Suprapubic skin (tissue), 4 donors: Measurements from ENCODE around the gene NMUR2. TPM values are rescaled to one million over a fixed set of nuclear protein-coding genes. Genes with fewer than 3 reads are reported as not detected.

Source experiments
- DNase-seq, 2 donors: peaks; one replicate each; pipeline ENCODE4 v3.0.0-alpha.2; 2019; ENCODE audit warnings: low spot score in 2 of 2
- H3K27ac ChIP-seq: fragments of 200-600 bp; sonication (generic); one replicate; pipeline ENCODE4 v1.5.1; 2019
- H3K27me3 ChIP-seq: fragments of 200-600 bp; sonication (generic); one replicate; pipeline ENCODE4 v1.5.1; 2019
- H3K36me3 ChIP-seq: fragments of 200-600 bp; sonication (generic); one replicate; pipeline ENCODE4 v1.5.1; 2019
- H3K4me1 ChIP-seq: fragments of 200-600 bp; sonication (generic); one replicate; pipeline ENCODE4 v1.5.1; 2019
- H3K4me3 ChIP-seq: fragments of 200-600 bp; sonication (generic); one replicate; pipeline ENCODE4 v1.5.1; 2019; ENCODE audit warnings: mild to moderate bottlenecking
- H3K9me3 ChIP-seq: fragments of 200-600 bp; sonication (generic); one replicate; pipeline ENCODE4 v1.5.1; 2019
- EP300 ChIP-seq: sonication (generic); formaldehyde crosslinking; IDR thresholded peaks from one replicate; pipeline ENCODE4 v1.6.1; 2017; ENCODE audit warnings: antibody characterized with exemption
- POLR2A ChIP-seq, 2 donors: fragments of 450-650 bp; IDR thresholded peaks; one replicate each; pipeline ENCODE4 v1.6.1; 2017; ENCODE audit warnings: antibody characterized with exemption in 2 of 2, mild to moderate bottlenecking in 2 of 2, moderate library complexity in 2 of 2
- POLR2AphosphoS5 ChIP-seq, 3 donors: sonication (generic); formaldehyde crosslinking; IDR thresholded peaks; one replicate each; pipeline ENCODE4 v1.6.1; 2017; ENCODE audit warnings: antibody characterized with exemption in 3 of 3
- WGBS: methylation state at CpG from one replicate; pipeline ENCODE4 v1.1.5; 2018; 5-methylcytosine and 5-hydroxymethylcytosine counted together
- total RNA-seq, 4 donors: library from RNA; depleted of rRNA; stranded (reverse); fragments of >200 nt; gene quantifications; one replicate each; pipeline ENCODE4 v1.1.0, GENCODE V29; 2016
- TF ChIP-seq, protein P1 (sequence below), 2 donors: fragments of 200-600 bp in 1 of 2; fragments of 450-650 bp in 1 of 2; sonication (generic) in 1 of 2; IDR thresholded peaks; one replicate each; pipeline ENCODE4 v1.5.1; 2016 to 2019; ENCODE audit warnings: antibody characterized with exemption in 2 of 2, mild to moderate bottlenecking in 1 of 2, moderate library complexity in 1 of 2

Gene NMUR2
- total RNA-seq, 4 donors from 2014 or later: not detected

DNA sequence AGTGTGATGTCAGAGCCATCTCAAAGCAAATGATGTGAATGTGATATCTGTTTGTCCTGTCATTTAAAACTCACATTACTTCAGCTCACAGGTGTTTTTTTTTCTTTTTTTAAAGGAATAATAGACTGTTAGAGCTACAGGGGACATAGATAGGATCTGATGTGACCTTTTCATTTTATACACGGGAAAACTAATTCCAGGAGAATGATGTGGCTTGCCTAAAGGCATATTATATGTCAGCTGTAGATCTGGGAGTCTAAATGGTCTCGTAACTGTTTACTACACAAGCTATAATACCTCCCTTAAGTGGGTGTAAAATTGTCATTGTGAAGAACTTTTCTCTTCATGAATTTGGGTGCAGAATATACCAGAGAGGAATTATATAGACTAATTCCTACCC, 2.0 kb downstream of the NMUR2 start:
- no peak overlapping the region for H3K27ac ChIP-seq
- H3K27me3 ChIP-seq: no peaks in the 10 kb centered on the region
- no peak for DNase-seq
- no peaks in the 10 kb centered on the region for H3K36me3 ChIP-seq
- H3K9me3 ChIP-seq: no peaks in the 10 kb centered on the region
- 56% methylated on average over 2 of the region's 2 CpGs for WGBS
- H3K4me1 ChIP-seq: no peaks in the 10 kb centered on the region
- H3K4me3 ChIP-seq: no peak overlapping the region
- TF ChIP-seq POLR2AphosphoS5 (IDR thresholded peaks at IDR 0.05) (no peak), POLR2A (IDR thresholded peaks at IDR 0.05) (no peak), EP300 (no peak)
- TF ChIP-seq, protein P1, sequence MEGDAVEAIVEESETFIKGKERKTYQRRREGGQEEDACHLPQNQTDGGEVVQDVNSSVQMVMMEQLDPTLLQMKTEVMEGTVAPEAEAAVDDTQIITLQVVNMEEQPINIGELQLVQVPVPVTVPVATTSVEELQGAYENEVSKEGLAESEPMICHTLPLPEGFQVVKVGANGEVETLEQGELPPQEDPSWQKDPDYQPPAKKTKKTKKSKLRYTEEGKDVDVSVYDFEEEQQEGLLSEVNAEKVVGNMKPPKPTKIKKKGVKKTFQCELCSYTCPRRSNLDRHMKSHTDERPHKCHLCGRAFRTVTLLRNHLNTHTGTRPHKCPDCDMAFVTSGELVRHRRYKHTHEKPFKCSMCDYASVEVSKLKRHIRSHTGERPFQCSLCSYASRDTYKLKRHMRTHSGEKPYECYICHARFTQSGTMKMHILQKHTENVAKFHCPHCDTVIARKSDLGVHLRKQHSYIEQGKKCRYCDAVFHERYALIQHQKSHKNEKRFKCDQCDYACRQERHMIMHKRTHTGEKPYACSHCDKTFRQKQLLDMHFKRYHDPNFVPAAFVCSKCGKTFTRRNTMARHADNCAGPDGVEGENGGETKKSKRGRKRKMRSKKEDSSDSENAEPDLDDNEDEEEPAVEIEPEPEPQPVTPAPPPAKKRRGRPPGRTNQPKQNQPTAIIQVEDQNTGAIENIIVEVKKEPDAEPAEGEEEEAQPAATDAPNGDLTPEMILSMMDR (IDR thresholded peaks at IDR 0.05): no peak

DNA sequence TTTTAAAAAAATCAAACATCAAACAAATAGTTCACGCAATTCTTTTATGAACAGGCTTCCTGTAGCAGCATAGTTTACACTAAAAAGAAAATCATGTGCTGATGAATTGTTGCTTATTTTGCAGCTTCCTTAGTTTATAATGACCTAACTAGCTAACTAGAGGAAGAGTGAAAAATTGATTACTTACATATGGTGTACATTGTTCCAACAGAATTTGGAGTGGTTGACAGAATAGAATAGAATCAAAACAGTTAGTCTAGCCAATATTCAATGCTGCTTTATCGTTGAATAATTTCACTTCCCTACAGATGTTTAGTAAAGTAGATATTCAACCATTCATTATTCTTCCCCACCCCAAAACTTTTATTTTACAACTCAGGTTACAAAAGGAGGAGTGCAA, 4.2 kb downstream of the NMUR2 start:
- H3K36me3 ChIP-seq: no peaks in the 10 kb centered on the region
- no peaks in the 10 kb centered on the region for H3K9me3 ChIP-seq
- DNase-seq: no peak
- TF ChIP-seq, protein P1 (IDR thresholded peaks at IDR 0.05): no peak
- no peak for TF ChIP-seq POLR2AphosphoS5 (IDR thresholded peaks at IDR 0.05)
- no peaks in the 10 kb centered on the region for H3K4me1 ChIP-seq
- WGBS: 48% methylated on average over 2 of the region's 2 CpGs
- H3K27ac ChIP-seq: no peak overlapping the region
- no peak overlapping the region for H3K4me3 ChIP-seq
- H3K27me3 ChIP-seq: no peaks in the 10 kb centered on the region

DNA sequence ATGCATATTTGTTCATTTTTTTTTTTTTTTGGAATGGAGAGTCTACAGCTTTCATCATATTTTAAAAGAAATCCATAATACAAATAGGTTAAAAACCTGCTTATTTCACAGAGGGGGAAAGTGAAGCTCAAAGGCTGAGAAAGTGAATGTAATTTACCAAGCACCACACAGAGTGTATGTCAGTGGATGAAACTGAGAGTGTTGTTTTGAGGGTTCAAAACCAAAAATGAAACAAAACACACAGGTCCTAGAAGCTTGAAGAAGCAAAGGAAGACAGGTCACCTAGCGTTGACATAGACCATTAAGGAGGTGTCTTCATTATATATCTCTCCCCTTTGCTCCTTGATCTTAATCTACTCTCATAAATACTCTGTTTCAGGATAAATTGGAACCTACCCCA, 7.5 kb downstream of the NMUR2 start:
- Histone ChIP-seq H3K27me3 (no peaks in the 10 kb centered on the region), H3K36me3 (no peaks in the 10 kb centered on the region), H3K4me3 (no peak overlapping the region), H3K4me1 (no peaks in the 10 kb centered on the region), H3K27ac (no peak overlapping the region), H3K9me3 (no peaks in the 10 kb centered on the region)
- TF ChIP-seq POLR2AphosphoS5 (IDR thresholded peaks at IDR 0.05): no peak
- DNase-seq: no peak
- 84% methylated on average over 1 of the region's 1 CpG for WGBS

DNA sequence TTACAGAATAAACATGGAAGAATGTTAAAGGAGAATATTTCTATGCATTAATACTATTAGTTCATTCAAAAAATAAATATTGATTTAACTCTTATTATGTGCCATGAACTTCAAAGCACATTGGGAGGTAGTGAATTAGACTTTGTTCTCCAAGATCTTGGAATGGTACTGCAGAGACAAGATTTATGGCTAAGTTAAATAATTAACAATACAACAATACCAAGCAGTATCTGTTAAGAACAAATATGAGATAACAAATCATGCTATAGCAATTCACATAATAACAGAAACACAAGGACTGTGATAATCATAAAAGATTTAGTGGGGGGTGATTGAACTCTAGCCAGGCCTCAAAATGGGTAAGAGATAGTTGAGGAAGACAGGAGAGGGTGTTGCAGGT, 11.6 kb downstream of the NMUR2 start:
- no peak overlapping the region for H3K4me3 ChIP-seq
- DNase-seq: no peak
- TF ChIP-seq POLR2A (IDR thresholded peaks at IDR 0.05): no peak
- TF ChIP-seq, protein P1 (IDR thresholded peaks at IDR 0.05): no peak
- TF ChIP-seq POLR2AphosphoS5 (IDR thresholded peaks at IDR 0.05): no peak
- no peak for TF ChIP-seq EP300
- peaks cover 7% of the 10 kb centered on the region for H3K9me3 ChIP-seq
- H3K36me3 ChIP-seq: no peaks in the 10 kb centered on the region
- no peak overlapping the region for H3K27ac ChIP-seq
- H3K27me3 ChIP-seq: no peaks in the 10 kb centered on the region
- no peaks in the 10 kb centered on the region for H3K4me1 ChIP-seq

DNA sequence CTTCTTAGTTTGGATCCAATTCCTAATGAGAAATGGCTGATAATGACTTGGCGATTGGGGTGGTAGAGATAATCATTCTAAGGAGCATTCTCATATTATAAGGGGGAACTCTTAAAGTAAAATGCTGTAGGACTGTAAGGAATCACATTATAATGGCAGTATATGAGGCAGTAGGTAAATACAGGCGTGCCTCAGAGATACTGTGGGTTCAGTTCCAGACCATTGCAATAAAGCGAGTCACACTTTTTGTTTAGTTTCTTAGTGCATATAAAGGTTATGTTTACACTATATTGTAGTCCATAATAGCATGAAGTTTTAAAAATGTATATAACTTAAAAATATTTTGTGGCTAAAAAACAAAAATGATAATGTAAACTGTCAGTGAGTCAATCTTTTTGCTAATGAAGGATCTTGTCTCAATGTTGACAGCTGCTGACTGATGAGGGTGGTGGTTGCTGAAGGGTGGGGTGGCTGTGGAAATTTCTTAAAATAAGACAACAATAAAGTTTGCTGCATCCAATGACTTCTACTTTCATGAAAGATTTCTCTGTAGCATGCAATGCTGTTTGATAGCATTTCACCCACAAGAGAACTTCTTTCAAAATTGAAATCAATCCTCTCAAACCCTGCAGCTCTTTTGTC, 15.8 kb downstream of the NMUR2 start:
- no peak for DNase-seq
- WGBS: 88% methylated on average over 3 of the region's 3 CpGs
- TF ChIP-seq, protein P1 (IDR thresholded peaks at IDR 0.05): no peak
- TF ChIP-seq POLR2AphosphoS5 (IDR thresholded peaks at IDR 0.05) (no peak), POLR2A (IDR thresholded peaks at IDR 0.05) (no peak), EP300 (no peak)
- no peaks in the 10 kb centered on the region for H3K4me1 ChIP-seq
- no peak overlapping the region for H3K27ac ChIP-seq
- H3K27me3 ChIP-seq: no peaks in the 10 kb centered on the region
- no peaks in the 10 kb centered on the region for H3K36me3 ChIP-seq
- peaks cover 7% of the 10 kb centered on the region for H3K9me3 ChIP-seq
- no peak overlapping the region for H3K4me3 ChIP-seq

DNA sequence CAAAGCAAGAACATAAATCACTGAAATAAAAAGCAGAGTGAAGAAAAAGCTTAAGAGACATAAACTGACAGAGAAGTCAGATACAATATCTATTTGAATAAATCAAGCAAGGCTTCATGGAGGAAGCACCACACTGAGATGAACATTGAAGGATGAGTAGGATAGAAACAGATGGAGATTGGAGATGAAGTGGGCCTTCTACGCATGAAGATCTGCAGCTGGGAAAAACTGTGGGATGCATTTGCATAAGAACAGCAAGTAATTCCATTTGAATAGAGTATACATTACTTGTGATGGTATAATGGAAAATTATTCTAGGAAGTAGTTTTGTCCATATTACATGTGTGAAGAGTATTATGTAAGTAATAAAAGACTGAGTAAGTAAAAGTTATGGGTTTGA, 16.5 kb downstream of the NMUR2 start:
- H3K27ac ChIP-seq: no peak overlapping the region
- H3K27me3 ChIP-seq: no peaks in the 10 kb centered on the region
- H3K9me3 ChIP-seq: peaks cover 7% of the 10 kb centered on the region
- H3K4me1 ChIP-seq: no peaks in the 10 kb centered on the region
- no peak for DNase-seq
- TF ChIP-seq, protein P1 (IDR thresholded peaks at IDR 0.05): no peak
- TF ChIP-seq POLR2AphosphoS5 (IDR thresholded peaks at IDR 0.05): no peak
- no peak for TF ChIP-seq EP300
- TF ChIP-seq POLR2A (IDR thresholded peaks at IDR 0.05): no peak
- no peak overlapping the region for H3K4me3 ChIP-seq
- WGBS: 79% methylated on average over 1 of the region's 1 CpG
- H3K36me3 ChIP-seq: no peaks in the 10 kb centered on the region
